GM19467 (cell line): Measurements from ENCODE around the gene CYS1.
"Not testable (repeated sequence)": the region's sequence is repeated elsewhere in the genome, so short reads cannot be mapped to it uniquely, and the experiment has no call there.

ENCODE experiments used
- ATAC-seq: cut with Tn5 transposase; IDR thresholded peaks from one replicate; pipeline ENCODE4 v1.9.1; 2021; ENCODE audit warnings: mild to moderate bottlenecking, moderate library complexity; ENCODE audit not compliant: unreplicated experiment

Gene CYS1

DNA sequence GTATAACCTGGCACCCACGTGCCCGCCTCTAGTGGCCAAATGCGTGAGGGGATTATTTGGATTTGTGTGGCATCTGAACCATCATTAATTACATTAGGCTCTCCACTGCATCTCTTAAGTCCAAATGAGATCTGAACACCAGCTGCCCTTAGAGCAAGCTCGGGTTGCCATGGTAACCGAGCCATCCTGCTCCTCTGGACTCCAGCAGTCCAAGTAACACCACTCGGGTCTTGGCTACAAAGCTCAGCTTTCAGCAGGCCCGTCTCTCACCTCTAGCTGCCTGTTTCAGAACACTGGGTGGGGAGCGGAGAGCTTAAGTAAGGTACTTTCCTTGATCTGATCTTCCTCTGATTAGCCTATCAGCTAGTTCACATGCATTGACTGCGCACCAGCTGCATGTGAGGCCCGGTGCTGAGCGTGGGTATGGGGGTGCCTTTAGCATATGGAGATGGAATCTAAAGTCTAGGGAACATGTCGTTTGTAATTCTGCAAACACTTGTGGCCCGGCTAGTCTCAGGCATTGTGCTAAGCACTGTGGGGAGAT lies 14.1 kb upstream of the CYS1 start:
- ATAC-seq = no peak

DNA sequence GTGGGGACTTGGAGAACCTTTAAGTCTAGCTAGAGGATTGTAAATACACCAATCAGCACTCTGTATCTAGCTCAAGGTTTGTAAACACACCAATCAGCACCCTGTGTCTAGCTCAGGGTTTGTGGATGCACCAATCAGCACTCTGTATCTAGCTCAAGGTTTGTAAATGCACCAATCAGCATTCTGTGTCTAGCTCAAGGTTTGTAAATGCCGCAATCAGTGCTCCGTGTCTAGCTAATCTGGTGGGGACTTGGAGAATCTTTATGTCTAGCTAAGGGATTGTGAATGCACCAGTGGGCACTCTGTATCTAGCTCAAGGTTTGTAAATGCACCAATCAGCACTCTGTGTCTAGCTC lies 11.7 kb upstream of the CYS1 start:
- not testable (repeated sequence) for ATAC-seq

DNA sequence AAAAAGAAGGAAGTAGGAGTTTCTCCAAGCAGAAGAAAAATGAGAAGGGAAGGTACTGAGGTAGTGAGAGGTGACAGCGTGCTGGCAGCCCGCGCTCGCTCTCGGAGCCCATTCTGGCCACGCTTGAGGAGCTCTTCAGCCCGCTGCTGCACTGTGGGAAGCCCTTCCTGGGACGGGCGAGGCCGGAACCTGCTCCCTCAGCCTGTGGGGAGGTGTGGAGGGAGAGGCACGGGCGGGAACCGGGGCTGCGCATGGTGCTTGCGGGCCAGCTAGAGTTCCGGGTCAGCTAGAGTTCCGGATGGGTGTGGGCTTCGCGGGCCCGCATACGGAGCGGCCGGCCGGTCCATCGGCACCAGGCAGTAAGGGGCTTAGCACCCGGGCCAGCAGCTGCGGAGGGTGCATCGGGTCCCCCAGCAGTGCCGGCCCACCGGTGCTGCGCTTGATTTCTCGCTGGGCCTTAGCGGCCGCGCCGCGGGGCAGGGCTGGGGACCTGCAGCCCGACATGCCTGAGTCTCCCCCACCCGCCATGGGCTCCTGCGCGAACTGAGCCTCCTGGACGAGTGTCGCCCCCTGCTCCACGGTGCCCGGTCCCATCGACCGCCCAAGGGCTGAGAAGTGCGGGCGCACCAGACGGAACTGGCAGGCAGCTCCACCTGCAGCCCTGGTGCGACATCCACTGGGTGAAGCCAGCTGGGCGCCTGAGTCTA lies 11.1 kb upstream of the CYS1 start:
- ATAC-seq = no peak

DNA sequence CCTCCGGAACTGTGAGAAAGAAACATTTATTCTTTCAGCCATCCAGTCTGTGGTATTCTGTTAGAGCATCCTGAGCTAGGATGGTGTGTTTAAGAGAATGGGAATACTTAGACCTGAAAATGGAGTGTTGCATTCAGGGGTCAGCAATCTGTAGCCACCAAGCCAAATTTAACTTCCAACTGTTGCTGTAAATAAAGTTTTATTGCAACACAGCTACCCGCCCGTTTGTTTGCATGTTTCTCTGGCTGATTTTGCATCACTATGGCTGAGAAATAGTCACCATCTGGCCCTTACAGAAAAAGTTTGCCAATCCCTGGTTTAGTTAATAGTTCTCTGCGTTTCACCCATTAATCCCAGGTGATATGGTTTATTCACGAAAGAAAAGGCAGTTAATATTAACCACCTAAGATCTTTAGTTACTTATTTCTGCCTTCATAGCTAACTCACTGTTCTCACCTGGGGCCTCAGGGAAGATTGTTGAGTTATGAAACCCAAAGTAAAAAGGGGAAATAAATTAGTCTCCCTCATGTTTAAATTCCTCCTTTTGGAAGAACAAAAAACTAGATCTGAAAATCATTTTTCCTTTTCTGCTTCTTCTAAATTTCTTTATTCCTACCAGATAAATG lies 9.5 kb upstream of the CYS1 start:
- ATAC-seq = peak; percentile 38

DNA sequence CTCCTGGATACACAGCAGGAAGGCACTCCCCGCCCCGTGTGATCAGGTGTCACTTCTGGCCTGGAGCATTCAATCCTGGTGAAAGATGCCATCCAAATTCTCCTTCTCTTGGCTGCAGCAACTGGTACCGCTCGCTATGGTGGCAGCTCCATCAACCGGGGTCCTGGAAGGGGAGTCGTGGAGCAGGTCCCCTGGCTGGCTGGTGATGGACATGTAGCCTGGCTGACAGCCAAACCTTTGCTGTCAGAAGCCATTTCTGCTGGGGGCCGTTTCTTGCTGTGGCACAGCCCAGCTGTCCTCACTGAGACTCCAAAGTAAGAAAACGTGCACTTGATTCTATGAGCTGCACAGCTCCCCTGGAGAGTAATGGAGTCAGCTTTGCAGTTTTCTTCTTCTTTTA lies 7.1 kb upstream of the CYS1 start:
- no peak for ATAC-seq

DNA sequence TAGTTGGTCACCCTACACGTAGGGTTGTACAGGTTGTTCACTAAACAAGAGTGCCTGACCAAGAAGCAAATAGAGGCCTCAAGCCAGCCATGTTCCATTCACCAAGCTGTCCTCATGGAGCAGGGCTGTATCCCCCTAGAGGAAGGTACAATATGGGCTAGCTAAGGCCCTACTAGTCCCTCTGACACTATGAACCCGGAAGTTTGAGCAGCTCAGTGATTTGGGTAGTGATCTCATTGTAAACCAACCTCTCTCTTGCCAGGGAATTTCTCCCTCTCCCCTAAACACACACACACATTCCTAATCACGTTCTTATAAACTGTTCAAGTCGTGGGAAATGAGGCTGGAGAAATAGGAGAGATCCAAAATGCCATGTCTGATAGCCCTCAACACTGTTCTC lies 6.7 kb upstream of the CYS1 start:
- no peak for ATAC-seq

DNA sequence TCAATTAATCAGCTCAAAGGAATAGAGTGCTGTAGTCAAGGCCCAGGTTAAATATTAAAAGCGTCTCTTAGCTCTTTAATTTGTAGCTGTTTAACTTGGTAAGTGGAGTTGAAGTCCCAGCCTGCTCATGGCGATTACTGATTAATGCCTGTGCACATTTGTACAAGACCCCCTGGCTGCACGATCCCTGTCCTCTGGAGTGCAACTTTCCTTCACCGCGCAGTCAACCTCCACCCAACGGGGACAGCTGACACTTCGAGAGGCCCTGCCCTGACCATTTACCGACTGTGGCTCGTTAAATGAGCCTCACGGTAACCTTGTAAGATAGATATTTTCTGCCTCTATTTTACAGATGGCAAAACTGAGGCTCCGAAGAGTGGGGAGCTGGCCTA lies 5.5 kb upstream of the CYS1 start:
- no peak for ATAC-seq

DNA sequence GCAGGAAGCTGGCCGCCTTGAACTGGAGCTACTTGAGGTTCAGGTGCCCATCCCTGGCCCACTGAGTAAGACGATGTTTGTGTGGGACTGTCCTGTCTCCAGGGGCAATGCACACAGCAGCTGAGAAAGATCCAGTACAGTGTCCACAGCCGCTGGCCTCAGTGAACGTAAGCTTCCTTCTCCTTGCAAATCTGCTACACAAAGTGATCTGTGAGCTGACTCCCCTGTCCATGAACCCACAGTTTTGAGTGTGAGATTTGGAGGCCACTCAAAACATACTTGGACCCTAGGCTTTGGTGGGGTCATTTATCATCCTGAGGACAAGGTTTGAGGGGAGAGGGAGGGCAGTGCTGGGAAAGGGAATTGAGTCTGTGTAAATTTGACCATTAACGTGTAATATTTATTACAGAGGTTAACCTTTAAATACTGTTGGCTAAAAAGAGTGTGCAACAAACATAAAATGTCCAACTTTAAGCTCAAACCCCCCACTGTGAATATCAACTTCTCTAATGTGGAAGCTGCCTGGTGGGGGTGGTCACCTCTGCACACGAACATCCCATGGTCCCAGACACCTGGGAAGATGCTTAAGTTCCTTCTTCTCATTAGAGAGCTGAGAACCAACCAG lies 4.9 kb upstream of the CYS1 start:
- no peak for ATAC-seq

DNA sequence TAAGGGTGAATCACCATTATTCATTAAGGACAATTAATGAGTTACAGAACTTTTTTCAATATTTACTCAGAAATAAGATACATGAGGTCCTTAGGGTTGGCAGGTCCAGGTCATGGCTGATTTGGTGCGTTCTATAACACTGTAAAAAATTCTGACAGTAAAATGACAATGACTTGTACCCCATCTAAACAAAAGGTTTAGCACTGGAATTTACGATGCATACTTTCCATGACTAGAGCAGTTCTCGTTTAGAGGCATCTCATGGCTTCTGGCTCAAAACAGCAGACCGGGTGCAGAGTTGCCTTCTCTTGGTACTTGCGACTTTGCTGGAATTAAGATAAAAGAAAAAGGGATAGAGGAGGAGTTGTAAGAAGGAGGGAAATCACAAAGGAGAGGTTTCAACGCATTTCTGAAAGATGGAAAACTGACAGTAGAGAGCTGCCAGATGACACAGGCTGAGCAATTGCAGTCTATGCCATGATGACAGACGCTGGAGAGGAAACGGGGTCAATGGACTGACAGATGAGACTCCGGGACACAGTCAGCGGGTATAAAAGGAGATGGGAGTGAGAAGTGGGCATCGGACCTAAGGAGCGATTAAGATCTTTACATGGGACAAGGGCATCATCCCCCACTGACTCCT lies 4.1 kb upstream of the CYS1 start:
- no peak for ATAC-seq

DNA sequence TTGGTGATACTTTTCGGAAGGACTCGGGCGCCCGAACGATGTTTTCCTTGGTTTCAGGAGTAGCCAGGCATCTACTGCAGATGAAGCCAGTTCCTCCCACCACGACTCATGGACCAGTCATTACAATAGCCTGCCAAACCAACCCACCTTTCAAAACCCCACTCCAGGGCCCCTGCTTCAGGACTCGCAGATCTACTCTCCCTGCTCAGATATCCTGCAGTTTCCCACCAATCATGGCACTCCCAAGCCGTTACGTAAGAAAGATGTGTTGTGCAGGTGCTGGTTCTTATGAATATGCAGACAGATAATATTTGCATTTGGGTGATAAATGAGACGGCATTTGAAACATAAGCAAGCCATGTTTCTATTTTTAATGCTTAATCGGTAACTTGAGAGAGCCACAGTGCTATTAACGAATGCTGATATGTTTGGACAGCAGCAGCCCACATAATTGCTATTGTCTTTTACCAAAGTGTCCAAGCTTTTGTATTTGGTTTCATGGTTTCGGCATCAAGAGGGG lies 3.5 kb upstream of the CYS1 start:
- ATAC-seq = peak; percentile 38

DNA sequence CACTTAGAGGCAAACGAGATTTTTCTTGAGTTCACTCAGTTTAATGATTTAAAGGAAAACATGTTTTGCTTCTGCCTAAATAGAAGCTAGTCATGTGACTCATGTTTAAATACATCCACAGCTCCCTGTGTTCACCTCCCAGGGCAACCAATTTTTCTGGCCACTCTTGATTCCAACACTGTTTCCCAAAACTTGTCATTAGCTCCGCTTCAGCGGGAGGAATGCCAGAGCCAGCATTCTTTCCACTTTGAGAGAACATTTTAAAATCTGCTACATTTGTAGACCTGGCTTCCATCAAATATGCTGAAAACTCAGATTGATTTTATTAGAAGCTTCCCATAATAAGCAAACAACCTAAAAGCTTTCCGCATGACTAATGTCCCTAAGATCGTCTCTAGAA lies 2.8 kb upstream of the CYS1 start:
- no peak for ATAC-seq

DNA sequence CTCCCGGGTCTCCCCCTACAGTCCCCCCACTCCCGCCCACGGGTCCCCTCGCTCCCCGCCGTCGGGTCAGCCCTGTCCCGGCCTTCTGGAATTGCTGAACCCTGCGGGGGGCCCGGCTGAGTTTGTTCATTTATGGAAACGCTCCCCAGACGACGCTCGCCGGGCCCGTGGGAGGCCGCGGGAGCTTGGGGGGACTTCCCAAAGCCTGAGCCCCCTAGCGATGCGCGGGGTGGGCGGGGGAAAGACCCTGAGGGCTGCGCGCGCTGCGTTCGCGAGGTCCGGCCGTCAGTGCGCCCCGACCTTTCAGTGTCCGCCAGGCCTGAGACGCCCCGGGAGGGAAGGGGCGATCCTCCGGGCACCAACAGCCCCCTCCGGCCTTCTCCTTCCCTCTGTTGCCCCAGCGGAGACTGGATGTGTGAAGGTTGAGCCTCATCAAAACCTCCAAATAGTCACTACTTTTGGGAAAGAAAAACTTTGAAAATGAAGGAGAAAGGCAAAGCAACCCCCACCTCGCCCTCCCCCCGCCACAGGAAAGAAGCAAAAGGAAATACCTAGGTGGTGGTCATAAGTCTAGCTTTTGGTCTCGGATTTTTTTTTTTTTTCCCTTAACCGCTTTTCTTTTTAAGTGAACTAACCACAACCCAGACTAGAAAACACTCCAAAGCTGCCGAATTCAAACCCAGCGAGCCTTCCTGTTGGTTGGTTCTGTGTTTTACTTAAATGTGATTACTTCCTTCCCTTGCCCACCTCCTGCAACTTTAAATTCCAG lies 509 bp upstream of the CYS1 start:
- peak; percentile 16 for ATAC-seq

DNA sequence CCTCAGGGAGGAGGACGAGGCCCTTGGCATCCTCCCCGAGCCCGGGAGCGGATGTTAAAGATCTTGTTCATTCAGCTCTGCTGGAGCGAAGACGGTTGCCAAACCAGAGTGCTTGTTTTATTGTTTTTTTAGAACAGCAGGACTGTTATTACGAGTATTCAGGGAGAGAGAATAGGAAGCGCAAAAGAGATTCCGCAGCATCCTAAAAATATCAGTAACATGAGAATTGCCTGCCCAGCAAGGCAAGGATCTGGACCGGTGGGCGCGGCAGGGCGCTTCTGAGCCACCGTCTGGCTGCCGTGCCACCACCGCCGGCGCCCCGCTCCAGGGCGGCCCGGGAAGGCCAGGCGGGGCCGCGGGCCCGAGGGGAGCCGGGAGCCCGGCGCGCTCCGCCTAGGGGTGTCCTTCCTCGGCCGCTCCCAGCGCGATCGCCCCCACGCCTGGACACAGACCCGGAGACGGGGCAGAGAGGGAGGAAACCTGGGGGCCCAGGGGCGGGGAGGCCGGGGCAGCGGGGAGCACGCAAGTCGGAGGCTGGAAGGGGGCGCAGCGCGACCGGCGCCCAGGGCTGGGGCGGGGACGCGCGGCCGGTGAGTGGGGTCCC lies 843 bp downstream of the CYS1 start:
- peak; percentile 14 for ATAC-seq

DNA sequence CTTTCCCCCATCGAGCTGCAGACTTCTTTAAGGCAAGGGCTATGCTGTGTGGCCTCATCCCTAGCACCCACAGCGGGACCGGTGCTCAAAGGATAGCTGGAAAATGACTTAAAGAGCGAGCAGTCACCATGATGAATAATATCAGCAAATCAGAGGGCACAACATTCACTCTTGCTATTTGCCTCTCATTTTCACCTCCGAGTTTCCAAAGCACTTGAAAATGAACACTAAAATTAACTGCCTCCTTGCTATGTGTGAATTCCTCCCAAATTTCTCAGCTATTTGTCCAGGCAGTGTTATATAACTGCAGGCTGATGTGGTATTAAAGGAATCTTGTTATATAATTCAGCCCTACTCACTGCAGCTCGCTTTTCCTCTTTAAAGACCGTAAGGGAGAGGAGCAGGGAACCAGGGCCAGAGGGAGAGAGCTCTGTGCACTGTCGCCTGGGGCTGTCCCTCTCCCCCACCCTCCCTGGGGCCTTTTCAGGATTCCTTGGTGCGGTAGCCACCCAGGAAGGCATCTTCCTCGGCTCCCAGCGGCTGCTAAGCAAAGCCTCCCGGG lies 1.4 kb downstream of the CYS1 start:
- no peak for ATAC-seq

DNA sequence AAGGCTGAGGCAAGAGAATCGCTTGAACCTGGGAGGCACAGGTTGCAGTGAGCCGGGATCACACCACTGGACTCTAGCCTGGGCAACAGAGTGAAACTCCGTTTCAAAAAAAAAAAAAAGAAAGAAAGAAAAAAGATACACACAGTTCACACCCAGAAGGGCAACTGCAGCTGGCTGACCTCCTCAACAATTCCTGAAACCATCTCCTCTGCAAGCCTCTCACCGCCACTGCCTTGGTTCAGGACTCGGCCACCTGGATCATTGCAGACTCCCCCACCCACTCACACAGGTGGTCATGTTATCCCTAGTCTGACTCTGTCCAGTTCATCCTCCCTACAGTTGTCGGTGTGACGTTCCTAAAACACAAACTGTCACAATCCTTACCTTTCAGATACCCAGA lies 2.2 kb downstream of the CYS1 start:
- ATAC-seq = no peak

DNA sequence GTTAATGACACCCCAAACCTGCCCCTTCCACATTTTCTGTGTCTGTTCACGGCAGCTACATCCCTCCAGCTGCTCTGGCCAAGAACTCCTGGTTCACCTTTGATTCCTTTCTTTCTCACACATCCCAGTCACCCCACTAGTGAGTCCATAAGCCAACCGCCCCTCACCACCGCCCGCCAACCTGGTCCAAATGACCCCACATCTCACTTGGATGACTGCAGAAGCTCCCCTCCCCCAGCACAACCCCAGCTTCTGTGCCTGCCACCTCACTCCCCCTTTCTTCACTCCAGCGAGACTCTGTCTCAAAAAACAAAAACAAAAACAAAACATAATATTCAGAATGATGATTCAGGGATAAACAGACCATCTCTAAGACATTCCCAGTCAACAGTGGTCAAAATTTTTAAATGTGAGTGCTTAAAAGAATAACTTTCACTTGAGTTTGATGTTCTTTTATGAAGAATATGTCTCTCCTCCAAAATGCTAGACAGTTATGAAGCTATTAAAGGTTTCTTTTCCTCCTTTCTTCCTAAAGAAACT lies 3.2 kb downstream of the CYS1 start:
- ATAC-seq = no peak

DNA sequence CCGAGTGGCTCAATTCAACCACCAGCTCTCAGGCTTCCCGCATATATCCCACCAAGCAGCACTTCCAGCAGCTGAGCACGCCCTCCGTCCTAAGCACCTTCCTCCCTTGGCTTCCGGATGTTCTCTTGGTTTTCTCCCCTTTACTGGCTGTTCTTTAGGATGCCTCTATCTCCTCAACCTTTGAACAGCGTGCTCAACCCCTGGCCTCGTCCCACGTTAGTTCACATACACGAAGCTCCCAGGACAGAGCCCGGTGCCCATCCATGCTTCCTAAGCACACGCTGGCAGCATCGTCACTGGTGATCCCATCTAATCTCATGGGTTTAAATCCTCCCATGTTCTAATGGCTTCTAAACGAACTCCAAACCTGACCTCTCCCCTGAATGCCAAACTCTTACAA lies 3.7 kb downstream of the CYS1 start:
- ATAC-seq = no peak

DNA sequence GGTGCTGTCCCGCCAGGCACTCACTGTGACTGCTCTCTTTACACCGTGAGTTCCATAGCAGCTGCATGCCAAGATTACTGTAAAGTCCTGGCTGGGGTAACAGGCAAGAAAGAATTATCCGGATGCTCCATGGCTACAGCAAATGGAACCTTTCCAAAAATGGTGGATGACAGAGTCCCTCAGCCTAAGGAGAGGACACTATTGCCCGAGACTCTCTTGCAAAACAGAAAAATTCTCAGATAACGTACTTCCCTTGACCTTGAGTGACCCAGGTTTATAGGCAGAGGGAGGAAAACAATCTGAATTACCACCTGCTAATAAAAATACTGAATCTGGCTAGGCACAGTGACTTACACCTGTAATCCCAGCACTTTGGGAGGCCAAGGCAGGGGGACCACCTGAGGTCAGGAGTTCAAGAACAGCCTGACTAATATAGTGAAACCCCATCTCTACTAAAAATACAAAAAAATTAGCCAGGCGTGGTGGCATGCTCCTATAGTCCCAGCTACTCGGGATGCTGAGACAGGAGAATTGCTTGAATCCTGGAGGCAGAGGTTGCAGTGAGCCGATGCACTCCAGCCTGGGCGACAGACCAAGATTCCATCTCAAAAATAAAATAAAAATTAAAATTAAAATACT lies 4.5 kb downstream of the CYS1 start:
- ATAC-seq = no peak

DNA sequence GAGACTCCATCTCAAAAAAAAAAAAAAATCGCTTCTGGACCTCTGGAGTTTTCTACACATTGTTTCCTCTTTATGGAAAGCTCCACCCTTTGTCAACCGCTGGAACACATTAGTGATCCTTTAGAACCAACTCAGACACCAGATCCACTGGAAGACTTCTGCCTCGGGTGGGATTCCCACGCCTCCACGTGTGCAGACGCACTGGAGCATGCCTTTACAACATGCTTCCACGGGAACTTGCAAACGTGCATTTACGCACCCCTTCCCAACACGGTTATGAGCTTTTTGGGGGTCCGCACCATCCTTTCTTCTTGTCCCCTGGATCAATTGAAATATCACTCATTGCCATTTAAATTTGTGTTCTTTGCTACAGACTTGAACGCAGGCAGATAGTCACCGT lies 5.1 kb downstream of the CYS1 start:
- no peak for ATAC-seq
